DND-41 (cell line): Measurements from ENCODE around the gene MBP.

Experiments
- ATAC-seq: fragments of 200-7000 bp; cut with Tn5 transposase; 3 replicates; pipeline ENCODE4 v1.9.1; 2021; ENCODE audit warnings: low read depth; ENCODE audit not compliant: insufficient read depth
- DNase-seq: peaks from one replicate; pipeline ENCODE4 v3.0.0-alpha.2; 2020
- H2AFZ ChIP-seq: 2 replicates; pipeline ENCODE4 v1.6.0; 2012; ENCODE audit warnings: low read depth, low read length
- H3K27ac ChIP-seq: 2 replicates; pipeline ENCODE4 v1.5.1; 2012; ENCODE audit warnings: low read length, inconsistent platforms
- H3K27me3 ChIP-seq: fragments of 200-600 bp; sonication (generic); 2 replicates; pipeline ENCODE4 v1.6.0; 2012; ENCODE audit warnings: low read length, mild to moderate bottlenecking, inconsistent platforms; ENCODE audit not compliant: insufficient read depth, poor library complexity
- H3K36me3 ChIP-seq: 2 replicates; pipeline ENCODE4 v1.5.1; 2012; ENCODE audit warnings: low read length, inconsistent platforms; ENCODE audit not compliant: insufficient read depth
- H3K4me1 ChIP-seq: 2 replicates; pipeline ENCODE4 v1.5.1; 2012; ENCODE audit warnings: mild to moderate bottlenecking, low read length; ENCODE audit not compliant: insufficient read depth
- H3K4me2 ChIP-seq: 2 replicates; pipeline ENCODE4 v1.6.0; 2012; ENCODE audit warnings: mild to moderate bottlenecking, moderate library complexity, low read length, inconsistent platforms; ENCODE audit not compliant: insufficient read depth
- H3K4me3 ChIP-seq, 2 experiments: fragments of 200-600 bp in 1 of 2; shearing (Covaris generic) in 1 of 2; 2 replicates each; pipeline ENCODE4 v1.5.1; 2012 to 2016; ENCODE audit warnings: inconsistent platforms in 2 of 2, low read length in 2 of 2, mild to moderate bottlenecking in 2 of 2, low read depth in 1 of 2, moderate library complexity in 1 of 2
- H3K79me2 ChIP-seq: 2 replicates; pipeline ENCODE4 v1.6.0; 2012; ENCODE audit warnings: low read length, inconsistent platforms; ENCODE audit not compliant: insufficient read depth
- H3K9ac ChIP-seq: 2 replicates; pipeline ENCODE4 v1.6.0; 2012; ENCODE audit warnings: low read depth, mild to moderate bottlenecking, inconsistent platforms, low read length, moderate library complexity
- H3K9me3 ChIP-seq: 2 replicates; pipeline ENCODE4 v1.5.1; 2012; ENCODE audit warnings: low read length, moderate library complexity, mild to moderate bottlenecking, inconsistent platforms; ENCODE audit not compliant: insufficient read depth, severe bottlenecking
- H4K20me1 ChIP-seq: 2 replicates; pipeline ENCODE4 v1.6.0; 2012; ENCODE audit warnings: low read length; ENCODE audit not compliant: insufficient read depth
- CTCF ChIP-seq: IDR thresholded peaks from 2 replicates; pipeline ENCODE4 v1.5.1; 2012; ENCODE audit warnings: borderline replicate concordance, low read length, moderate library complexity, mild to moderate bottlenecking; ENCODE audit not compliant: poor library complexity, severe bottlenecking; ENCODE audit errors: extremely low read depth
- EZH2 ChIP-seq: IDR thresholded peaks from 3 replicates; pipeline ENCODE4 v1.6.1; 2012; ENCODE audit warnings: borderline replicate concordance, low read depth, mild to moderate bottlenecking, moderate library complexity, low read length, inconsistent platforms; ENCODE audit not compliant: severe bottlenecking

The MBP gene

DNA sequence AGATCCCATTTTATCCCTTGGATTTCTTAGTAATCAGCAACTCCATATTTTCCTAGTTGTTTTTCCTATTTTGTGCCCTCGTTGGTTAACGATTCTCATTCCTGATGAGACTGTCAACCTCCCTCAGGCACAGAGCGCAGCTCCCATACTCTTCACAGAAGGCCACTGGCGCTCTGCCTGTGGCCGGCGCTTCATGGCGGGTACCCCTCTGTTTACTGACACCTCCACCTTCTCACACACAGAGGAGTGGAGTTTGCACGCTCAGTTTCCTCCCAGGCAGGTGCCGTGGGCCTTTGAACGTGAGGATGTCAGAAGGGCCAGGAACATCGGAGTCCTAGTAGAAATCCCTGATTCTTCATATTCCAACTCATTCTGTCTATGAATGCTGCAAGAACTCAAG lies 139.0 kb downstream of the MBP start:
- Histone ChIP-seq H3K4me2 (no peak overlapping the region), H3K4me3 (no peak overlapping the region), H3K9me3 (no peaks in the 10 kb centered on the region), H3K79me2 (no peaks in the 10 kb centered on the region), H3K36me3 (no peaks in the 10 kb centered on the region), H3K27me3 (no peaks in the 10 kb centered on the region), H3K4me1 (no peaks in the 10 kb centered on the region), H3K27ac (no peak overlapping the region), H4K20me1 (no peaks in the 10 kb centered on the region), H2AFZ (no peak overlapping the region), H3K9ac (no peak overlapping the region)
- DNase-seq (no peak), ATAC-seq (no peak)
- no peak for TF ChIP-seq CTCF
- TF ChIP-seq EZH2, result no peak

GRCh38 chr18:76993085-76993382 lies 139.5 kb downstream of the MBP start:
- no peaks in the 10 kb centered on the region for H3K9me3 ChIP-seq
- no peaks in the 10 kb centered on the region for H3K4me1 ChIP-seq
- DNase-seq (no peak), ATAC-seq (no peak)
- H3K36me3 ChIP-seq, result no peaks in the 10 kb centered on the region
- no peaks in the 10 kb centered on the region for H3K27me3 ChIP-seq
- TF ChIP-seq EZH2, result no peak
- TF ChIP-seq CTCF, result no peak
- no peak overlapping the region for H3K4me3 ChIP-seq
- H4K20me1 ChIP-seq, result no peaks in the 10 kb centered on the region
- H3K4me2 ChIP-seq, result no peak overlapping the region
- H2AFZ ChIP-seq, result no peak overlapping the region
- no peak overlapping the region for H3K9ac ChIP-seq
- H3K79me2 ChIP-seq, result no peaks in the 10 kb centered on the region
- H3K27ac ChIP-seq, result no peak overlapping the region

- no peaks in the 10 kb centered on the region for H3K79me2 ChIP-seq
- TF ChIP-seq CTCF (no peak), EZH2 (no peak)
- H3K4me1 ChIP-seq, result no peaks in the 10 kb centered on the region
- no peak overlapping the region for H3K4me2 ChIP-seq
- no peak overlapping the region for H3K4me3 ChIP-seq
- H2AFZ ChIP-seq, result no peak overlapping the region
- ATAC-seq (no peak), DNase-seq (no peak)
- no peaks in the 10 kb centered on the region for H3K36me3 ChIP-seq
- H3K9me3 ChIP-seq, result no peaks in the 10 kb centered on the region
- no peaks in the 10 kb centered on the region for H4K20me1 ChIP-seq
- no peak overlapping the region for H3K9ac ChIP-seq
- no peak overlapping the region for H3K27ac ChIP-seq
- H3K27me3 ChIP-seq, result no peaks in the 10 kb centered on the region
Measured at GRCh38 chr18:76992226-76993084, 140.1 kb downstream of the MBP start.
